MM.1S (cell line): ENCODE results near the gene SLC12A3.

Experiments used
- DNase-seq: peaks from one replicate; pipeline ENCODE4 v3.0.0-alpha.2; 2015
- H2AFZ ChIP-seq: fragments of 300-600 bp; sonication (generic); 2 replicates; pipeline ENCODE4 v1.6.0; 2016; ENCODE audit warnings: antibody characterized with exemption, low read length
- H3F3A ChIP-seq: fragments of 300-600 bp; sonication (generic); 2 replicates; pipeline ENCODE4 v1.6.1; 2016; ENCODE audit warnings: mild to moderate bottlenecking, antibody characterized with exemption, low read length, moderate library complexity, mixed read lengths; ENCODE audit not compliant: insufficient read depth
- H3K27ac ChIP-seq: fragments of 300-600 bp; sonication (generic); 2 replicates; pipeline ENCODE4 v1.5.1; 2016; ENCODE audit warnings: mild to moderate bottlenecking, low read length
- H3K27me3 ChIP-seq: fragments of 300-600 bp; sonication (generic); replicated peaks from 2 replicates; pipeline ENCODE4 v1.6.0; 2016; ENCODE audit warnings: low read length; ENCODE audit not compliant: insufficient read depth
- H3K36me3 ChIP-seq: fragments of 300-600 bp; sonication (generic); replicated peaks from 2 replicates; pipeline ENCODE4 v1.6.1; 2016; ENCODE audit warnings: mild to moderate bottlenecking, low read length, mixed read lengths; ENCODE audit not compliant: insufficient read depth
- H3K4me1 ChIP-seq: fragments of 300-600 bp; sonication (generic); 2 replicates; pipeline ENCODE4 v1.6.1; 2016; ENCODE audit warnings: low read length, mixed read lengths
- H3K4me2 ChIP-seq: fragments of 300-600 bp; sonication (generic); 2 replicates; pipeline ENCODE4 v1.6.0; 2016; ENCODE audit warnings: low read depth, low read length
- H3K4me3 ChIP-seq: fragments of 300-600 bp; sonication (generic); 2 replicates; pipeline ENCODE4 v1.5.1; 2016; ENCODE audit warnings: low read length, mixed read lengths
- H3K79me2 ChIP-seq: fragments of 300-600 bp; sonication (generic); 2 replicates; pipeline ENCODE4 v1.6.1; 2016; ENCODE audit warnings: mixed run types, low read length, mixed read lengths
- H3K9ac ChIP-seq: fragments of 300-600 bp; sonication (generic); 2 replicates; pipeline ENCODE4 v1.6.1; 2016; ENCODE audit warnings: low read length, mixed read lengths
- H3K9me2 ChIP-seq: fragments of 300-600 bp; sonication (generic); replicated peaks from 2 replicates; pipeline ENCODE4 v1.6.1; 2016; ENCODE audit warnings: mild to moderate bottlenecking, low read length, mixed read lengths; ENCODE audit not compliant: insufficient read depth
- H3K9me3 ChIP-seq: fragments of 300-600 bp; sonication (generic); replicated peaks from 2 replicates; pipeline ENCODE4 v1.6.1; 2016; ENCODE audit warnings: mild to moderate bottlenecking, low read length, mixed read lengths; ENCODE audit not compliant: insufficient read depth
- H4K20me1 ChIP-seq: fragments of 300-600 bp; sonication (generic); 2 replicates; pipeline ENCODE4 v1.6.1; 2016; ENCODE audit warnings: mild to moderate bottlenecking, low read length, moderate library complexity, mixed read lengths; ENCODE audit not compliant: insufficient read depth
- CTCF ChIP-seq: fragments of 300-600 bp; sonication (generic); IDR thresholded peaks from 2 replicates; pipeline ENCODE4 v1.5.1; 2016; ENCODE audit warnings: antibody characterized with exemption, low read length, mixed read lengths
- EZH2 ChIP-seq: fragments of 300-600 bp; sonication (generic); optimal IDR thresholded peaks from 2 replicates; pipeline ENCODE3; 2017; ENCODE audit warnings: low read depth, mild to moderate bottlenecking, antibody characterized with exemption, low read length, mixed read lengths
- EZH2phosphoT487 ChIP-seq: fragments of 300-600 bp; sonication (generic); IDR thresholded peaks from 2 replicates; pipeline ENCODE4 v1.6.1; 2018; ENCODE audit warnings: antibody characterized with exemption, low read length

The SLC12A3 gene

DNA sequence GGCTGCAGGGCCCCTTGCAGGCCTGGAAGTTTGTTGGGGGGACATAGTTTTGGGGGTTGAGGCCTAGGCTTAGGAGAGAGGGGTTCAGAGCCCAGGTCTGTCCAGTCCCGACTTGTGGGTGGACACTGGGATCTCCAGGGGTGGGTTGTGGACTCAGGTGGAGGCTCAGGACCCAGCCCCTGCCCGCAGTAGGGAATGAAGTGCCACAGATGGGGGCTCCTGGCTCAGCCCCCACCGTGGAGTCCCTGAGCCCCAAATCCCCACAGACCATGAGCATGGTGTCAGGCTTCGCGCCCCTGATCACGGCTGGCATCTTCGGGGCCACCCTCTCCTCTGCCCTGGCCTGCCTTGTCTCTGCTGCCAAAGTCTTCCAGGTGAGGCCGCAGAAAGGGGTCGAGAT is 14.3 kb downstream of the SLC12A3 start:
- H3K9me2 ChIP-seq, result no peaks in the 10 kb centered on the region
- H2AFZ ChIP-seq, result no peak overlapping the region
- H3K27me3 ChIP-seq, result no peaks in the 10 kb centered on the region
- no peak overlapping the region for H3K4me3 ChIP-seq
- H3F3A ChIP-seq, result no peaks in the 10 kb centered on the region
- no peak for TF ChIP-seq CTCF
- no peak for TF ChIP-seq EZH2phosphoT487
- TF ChIP-seq EZH2, result no peak
- no peaks in the 10 kb centered on the region for H3K79me2 ChIP-seq
- H3K36me3 ChIP-seq, result no peaks in the 10 kb centered on the region
- no peak overlapping the region for H3K27ac ChIP-seq
- no peak overlapping the region for H3K9ac ChIP-seq
- H3K4me1 ChIP-seq, result no peaks in the 10 kb centered on the region
- no peaks in the 10 kb centered on the region for H3K9me3 ChIP-seq
- DNase-seq, result no peak
- H4K20me1 ChIP-seq, result no peaks in the 10 kb centered on the region
- H3K4me2 ChIP-seq, result no peak overlapping the region

DNA sequence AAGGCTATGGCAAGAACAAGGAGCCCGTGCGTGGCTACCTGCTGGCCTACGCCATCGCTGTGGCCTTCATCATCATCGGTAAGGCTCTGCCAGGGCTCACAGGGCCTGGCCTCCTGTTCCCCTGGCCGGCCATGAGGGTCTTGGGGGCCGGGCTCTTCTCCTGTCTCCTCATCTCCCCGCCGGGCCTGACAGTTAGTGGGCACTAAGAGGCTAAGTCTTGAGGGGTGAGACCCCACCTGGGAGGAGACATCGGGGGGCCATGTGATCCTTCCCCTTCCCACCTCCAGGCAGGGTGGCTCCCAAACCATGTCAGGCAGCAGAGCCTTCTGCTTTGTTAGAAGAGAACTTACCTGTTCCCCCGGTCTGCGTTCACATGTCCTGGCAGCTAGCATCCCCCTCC is 15.2 kb downstream of the SLC12A3 start:
- TF ChIP-seq CTCF, result no peak
- no peak for TF ChIP-seq EZH2phosphoT487
- TF ChIP-seq EZH2, result no peak
- Histone ChIP-seq H3K27me3 (no peaks in the 10 kb centered on the region), H3K79me2 (no peaks in the 10 kb centered on the region), H3K9me3 (no peaks in the 10 kb centered on the region), H3K9me2 (no peaks in the 10 kb centered on the region), H4K20me1 (no peaks in the 10 kb centered on the region), H3K4me2 (no peak overlapping the region), H3F3A (no peaks in the 10 kb centered on the region), H2AFZ (no peak overlapping the region), H3K4me1 (no peaks in the 10 kb centered on the region), H3K4me3 (no peak overlapping the region), H3K36me3 (no peaks in the 10 kb centered on the region), H3K9ac (no peak overlapping the region), H3K27ac (no peak overlapping the region)
- no peak for DNase-seq

GRCh38 chr16:56880685-56881084 is 15.7 kb downstream of the SLC12A3 start:
- Histone ChIP-seq H3K4me1 (no peaks in the 10 kb centered on the region), H3K4me3 (no peak overlapping the region), H3K36me3 (no peaks in the 10 kb centered on the region), H3K27ac (no peak overlapping the region), H3K9me3 (no peaks in the 10 kb centered on the region), H3K9ac (no peak overlapping the region), H2AFZ (no peak overlapping the region), H3K27me3 (no peaks in the 10 kb centered on the region), H3K79me2 (no peaks in the 10 kb centered on the region), H3K4me2 (no peak overlapping the region), H3F3A (no peaks in the 10 kb centered on the region), H4K20me1 (no peaks in the 10 kb centered on the region), H3K9me2 (no peaks in the 10 kb centered on the region)
- no peak for TF ChIP-seq CTCF
- no peak for TF ChIP-seq EZH2phosphoT487
- no peak for TF ChIP-seq EZH2
- no peak for DNase-seq
